Left renal cortex interstitium (tissue), 4 donors: ENCODE measurements around the gene MUC13. TPM values are rescaled to one million over a fixed set of nuclear protein-coding genes. Genes with fewer than 3 reads are reported as not detected.

Experiments
- DNase-seq, 4 donors: peaks; one replicate each; pipeline ENCODE4 v3.0.0-alpha.2; 2013; ENCODE audit warnings: low read depth in 4 of 4, low spot score in 2 of 4, missing footprints in 1 of 4
- polyA plus RNA-seq, 4 donors: library from polyadenylated mRNA; unstranded; fragments of 120-200 nt; gene quantifications; one replicate each; pipeline ENCODE4 v1.2.1, GENCODE V29; 2013; ENCODE audit not compliant: insufficient read length in 4 of 4

MUC13 gene
- polyA plus RNA-seq, 4 donors = 0.16 TPM; not detected in 3

DNA sequence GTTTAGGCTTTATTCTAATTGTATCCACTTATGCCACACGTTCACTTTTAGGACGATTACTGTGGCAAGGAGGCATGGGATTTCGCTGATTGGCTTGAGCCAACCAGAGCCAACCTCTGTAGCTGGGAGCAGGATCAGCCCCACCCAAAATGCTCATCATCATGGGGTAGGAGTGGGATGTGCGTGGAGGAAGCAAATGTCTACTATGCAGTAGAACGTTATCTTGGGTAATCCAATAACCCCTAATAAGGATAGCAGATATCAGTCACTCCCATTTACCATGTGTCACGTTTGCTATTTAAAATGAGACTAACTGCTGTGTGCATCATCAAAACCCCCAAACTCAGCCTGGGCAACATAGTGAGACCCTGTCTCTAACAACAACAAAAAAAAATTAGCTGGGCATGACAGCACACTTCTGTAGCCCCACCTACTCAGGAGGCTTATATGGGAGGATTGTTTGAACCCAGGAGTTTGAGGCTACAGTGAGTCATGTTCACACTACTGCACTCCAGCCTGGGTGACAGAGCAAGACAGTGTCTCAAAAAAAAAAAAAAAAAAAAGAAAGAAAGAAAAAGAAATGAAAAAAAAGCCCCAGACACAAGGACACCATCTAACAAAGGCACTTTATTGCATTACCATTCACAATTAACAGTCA is 29.6 kb downstream of the MUC13 start:
- no peak for DNase-seq

DNA sequence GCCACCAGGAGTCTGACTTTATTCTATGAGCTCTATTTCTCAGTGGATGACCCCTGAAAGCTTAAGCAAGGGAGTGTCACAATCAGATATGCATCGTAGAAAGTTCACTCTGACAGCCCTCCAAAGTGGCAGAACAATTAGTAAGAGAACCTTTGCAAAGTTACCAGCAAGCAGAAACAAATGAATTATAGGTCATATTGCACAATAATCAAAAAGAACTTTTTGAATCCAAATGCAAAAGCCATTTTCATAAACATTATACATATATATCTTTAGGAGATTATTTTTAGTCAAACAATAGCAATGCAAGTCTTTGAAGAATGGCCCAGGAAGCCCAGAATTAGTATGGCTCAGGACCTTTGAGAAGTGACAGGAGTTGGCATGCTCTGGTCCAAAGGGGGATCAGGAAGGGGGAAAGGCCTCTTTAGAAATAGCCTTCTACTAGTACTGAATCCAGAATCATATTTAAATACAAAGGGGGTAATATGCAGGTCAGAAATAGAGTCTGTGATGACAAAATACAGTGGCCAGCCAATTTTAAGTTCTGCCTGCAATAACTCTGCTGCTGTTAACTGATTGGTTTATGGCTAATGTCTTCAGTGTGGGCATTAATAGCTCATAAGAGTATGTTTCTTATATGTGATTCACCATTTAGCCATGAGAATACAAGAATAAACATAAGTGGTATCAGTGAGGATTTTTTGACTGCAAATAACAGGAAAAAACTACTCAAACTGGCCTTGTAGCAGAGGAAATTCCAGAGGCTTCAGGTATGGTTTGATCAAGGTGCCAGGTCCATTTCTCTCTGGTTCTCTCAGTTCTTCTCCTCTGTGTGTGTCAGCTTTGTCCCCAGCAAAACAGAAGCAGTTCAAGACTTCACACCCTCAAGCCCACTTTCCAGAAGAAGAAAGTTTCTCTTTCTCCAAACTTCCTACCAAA is 30.4 kb downstream of the MUC13 start:
- DNase-seq = no peak

DNA sequence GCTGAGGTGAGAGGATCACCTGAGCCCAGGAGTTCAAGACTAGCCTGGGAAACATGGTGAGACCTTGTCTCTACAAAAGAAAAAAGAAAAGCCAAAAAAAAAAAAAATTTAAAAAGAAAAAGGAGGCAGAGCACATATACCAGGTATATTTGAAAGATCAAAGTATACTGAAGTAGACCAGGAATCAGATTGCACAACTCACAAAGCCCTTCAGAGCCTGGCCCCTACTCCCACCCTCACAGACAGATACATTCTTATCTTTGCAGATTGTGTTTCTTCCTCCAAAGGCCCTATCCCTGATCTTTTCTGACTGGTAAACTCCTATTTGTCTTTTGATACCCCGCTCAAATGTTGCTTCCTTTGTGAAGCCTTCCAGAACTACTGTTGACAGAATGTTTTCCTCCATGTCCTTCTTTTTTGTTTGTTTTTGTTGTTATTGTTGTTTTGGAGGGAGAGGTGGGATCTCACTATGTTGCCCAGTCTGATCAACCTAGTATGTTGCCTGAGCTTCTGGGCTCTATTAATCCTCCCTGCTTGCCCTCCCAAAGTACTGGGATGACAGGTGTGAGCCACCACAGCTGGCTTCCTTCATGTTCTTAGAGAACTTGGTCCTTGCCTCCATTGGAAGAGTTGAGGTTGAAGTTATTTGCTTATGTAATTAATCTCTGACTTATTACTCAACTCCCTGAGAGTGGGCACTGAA is 37.6 kb downstream of the MUC13 start:
- DNase-seq = no peak

DNA sequence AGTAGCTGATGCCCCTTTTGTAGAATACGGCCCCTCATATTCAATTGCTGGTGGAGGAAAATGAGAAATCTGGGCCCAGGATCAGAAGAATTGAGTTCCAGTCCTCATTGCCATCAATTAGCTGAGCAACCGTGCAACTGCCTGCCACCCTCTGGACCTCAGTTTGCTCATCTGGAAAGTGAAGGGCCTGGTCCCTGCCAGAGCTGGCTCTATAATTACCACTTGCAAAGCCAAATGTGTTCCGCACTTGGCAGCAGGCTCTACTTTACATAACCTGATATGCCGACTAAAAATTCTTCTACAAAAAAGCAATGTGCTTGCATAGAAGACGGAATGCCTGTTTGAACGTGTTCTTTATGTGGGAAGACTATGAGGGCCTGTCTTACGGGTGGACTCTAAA is 38.8 kb downstream of the MUC13 start:
- DNase-seq = no peak

DNA sequence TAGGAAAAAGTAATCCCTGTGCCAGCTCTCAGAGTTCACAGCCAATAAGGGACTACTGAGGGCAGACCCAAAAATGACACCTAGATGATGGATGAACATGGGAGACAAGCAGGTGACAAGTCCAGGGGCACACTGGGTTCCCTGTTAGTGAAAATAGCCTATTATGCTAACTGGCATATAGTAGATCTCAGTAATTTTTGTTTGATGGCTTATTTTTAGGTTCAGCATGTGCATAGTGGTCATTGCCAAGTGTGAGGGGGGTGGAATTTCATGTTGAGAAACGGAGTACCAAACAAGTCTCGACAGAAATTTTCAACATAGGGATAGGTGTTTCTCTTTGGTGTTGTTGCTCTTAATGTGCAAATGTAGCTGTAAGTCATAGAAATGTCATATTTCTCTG is 41.0 kb downstream of the MUC13 start:
- DNase-seq = no peak

DNA sequence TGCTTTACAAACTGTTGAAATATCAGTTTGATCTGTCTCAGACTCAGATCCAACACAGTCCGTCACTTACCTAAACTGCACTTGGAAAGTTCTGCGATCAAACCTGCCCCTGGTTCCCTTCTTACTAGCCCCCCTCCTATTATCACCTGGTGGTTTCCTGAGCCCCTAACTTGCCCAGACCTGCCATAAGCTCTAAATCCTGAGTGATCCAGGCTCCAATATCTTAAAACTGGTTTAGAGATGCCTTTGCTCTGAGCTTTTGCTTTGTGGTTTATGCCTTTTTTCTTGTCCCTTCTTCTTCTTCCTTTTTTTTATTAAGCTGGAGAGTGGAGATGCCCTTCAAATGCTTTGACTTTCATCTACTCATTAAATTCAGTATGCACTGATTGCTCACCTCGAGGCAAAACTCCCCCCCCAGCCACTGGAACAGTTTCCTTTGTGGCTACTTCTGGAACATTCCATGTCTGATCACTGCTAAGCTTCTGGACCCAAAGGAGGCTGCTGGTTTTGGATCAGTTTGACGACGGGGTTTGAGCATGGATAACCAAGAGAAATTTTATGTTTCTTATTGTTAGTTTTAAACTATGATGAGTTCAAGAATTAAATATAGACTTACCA is 43.9 kb downstream of the MUC13 start:
- no peak for DNase-seq

DNA sequence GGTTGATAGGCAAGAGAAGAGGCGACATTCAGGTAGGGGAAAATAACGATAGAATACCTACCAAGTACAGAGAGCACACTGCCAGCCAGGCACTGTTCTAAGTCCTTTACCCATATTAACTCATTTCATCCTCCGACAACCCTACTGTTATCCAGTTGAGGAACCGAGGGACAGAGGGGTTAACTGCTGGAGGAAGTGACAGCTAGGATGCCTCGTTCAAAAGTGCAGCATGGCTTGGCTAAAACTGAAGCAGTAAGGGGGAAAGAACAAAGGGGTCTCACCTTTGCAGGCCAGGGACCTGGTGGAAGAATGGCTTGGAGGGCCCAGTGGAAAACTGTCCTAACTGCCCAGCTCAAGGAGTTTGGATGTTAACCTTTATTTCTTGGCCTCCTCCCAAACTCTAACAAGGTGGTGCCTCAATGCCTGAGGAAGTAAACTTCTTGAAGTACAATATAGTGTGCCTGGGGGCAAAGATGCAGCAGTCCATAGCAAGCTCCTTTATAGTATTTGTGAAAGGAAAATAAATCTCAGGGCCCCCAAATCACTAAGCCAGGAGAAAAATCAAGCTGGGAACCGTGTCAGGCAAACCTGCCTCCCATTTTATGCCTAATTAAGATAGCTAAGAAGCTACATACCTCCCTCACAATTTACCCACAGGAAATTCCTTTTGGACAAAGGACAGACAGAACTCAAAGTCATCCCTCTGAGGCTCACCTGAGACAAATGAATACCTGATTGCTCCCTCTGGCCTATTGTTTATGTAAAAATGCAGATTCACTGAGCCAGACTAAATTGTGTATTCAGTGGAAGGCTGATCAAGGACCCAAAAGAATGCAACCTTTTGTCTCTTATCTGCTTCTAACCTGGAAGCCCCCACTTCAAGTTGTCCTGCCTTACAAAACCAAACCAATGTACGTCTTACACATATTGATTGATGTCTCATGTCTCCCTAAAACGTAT is 45.8 kb downstream of the MUC13 start:
- no peak for DNase-seq

DNA sequence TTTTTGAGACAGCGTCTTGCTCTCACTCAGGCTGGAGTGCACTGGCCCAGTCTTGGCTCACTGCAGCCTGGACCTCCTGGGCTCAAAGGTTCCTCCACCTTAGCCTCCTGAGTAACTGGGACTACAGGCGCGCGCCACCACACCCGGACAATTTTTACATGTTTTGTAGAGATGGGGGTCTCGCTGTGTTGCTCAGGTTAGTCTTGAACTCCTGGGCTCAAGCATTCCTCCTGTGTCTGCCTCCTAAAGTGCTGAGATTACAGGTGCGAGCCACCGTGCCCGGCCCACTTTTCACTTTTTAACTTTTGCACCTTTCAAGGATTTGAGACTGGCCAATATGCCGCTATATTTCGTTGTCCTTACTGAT is 46.6 kb downstream of the MUC13 start:
- no peak for DNase-seq

DNA sequence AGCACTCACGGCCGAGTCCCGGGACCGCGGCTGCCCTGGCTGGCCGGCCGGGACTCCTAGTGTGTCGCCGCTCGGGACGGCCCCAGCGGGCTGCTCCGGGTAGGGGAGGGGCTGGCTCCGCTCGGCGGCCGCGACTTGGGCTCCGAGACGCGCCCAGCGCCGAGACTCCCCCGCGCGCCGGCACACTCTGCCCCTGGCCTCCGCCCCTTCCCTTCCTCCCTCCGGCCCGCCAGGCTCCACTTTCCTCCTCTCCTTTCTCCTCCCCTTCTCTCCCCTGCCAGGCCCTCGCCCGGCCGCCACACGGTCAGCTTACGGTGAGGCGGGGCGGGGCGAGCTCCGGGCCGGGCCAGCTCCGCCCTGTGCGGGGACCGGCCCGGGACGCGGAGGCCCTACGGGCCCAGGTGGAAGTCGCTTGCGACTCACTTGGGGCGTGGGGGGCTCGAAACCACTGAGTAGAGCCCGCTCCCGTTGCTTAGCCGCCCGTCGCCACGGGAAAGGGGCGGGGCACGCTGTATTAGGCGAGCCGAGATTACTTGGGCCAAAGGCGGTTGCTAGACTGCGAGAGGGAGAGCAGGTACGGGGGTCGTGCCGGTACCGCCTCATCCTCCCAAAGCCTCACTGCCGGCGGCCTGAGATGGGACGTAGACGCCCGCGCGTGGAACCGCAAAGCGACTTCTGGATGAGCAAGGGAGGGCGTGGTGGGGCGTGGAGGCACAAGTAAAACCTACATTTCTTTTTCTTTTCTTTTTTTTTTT is 47.2 kb downstream of the MUC13 start, which contains the start of gene ITGB5:
Gene ITGB5 (minus strand): TSS at position 189 of the 755 bp plus-strand sequence. CDS start 365 bp downstream, outside the sequence.
- DNase-seq = peak in 3 of 4 donors; percentile 59 to 67 (median 63)

DNA sequence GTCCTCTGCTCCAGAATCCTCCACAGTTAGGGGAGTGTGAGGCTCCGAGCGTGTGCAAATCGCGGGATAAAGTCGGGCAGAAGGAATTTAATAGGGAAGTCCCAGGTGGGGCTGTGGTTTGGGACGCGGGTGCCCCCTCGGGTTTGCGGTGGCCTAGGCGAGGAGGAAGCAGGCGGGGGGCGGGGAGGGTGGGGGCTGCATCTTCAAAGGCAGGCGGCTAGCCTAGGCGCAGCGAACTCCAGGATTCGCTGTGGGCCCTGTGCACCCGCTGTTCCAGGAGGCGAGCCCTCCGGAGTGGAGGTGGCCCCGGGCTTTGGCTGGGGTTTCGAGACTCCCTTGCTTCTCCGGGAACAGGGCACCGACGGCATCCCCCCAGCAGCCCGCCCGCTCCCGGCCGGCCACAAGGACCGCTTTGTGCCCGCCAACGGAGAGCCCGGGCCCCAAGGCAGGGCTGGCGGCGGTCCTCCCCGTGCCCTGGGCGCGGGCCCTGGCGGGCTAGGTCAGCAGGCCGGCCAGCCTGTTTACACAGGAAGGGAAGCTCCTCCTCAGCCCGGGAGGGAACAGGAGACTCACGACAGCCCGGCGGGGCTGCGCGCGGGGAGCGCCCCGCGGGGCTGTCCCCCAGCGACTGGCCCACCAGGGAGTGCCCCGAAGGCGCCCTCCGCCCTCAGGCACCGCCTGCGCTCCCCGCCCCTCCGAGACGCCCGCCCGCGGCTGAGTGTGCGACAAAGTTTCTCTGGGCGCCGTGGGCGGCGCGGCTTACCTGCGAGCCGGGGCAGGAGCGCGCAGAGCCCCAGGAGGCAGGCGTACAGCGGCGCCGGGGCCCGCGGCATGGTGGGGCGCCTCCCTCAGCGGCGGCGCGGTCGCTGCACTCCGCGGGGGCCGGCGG is 48.1 kb downstream of the MUC13 start:
- peak in 2 of 4 donors; percentile 15 to 28 for DNase-seq

DNA sequence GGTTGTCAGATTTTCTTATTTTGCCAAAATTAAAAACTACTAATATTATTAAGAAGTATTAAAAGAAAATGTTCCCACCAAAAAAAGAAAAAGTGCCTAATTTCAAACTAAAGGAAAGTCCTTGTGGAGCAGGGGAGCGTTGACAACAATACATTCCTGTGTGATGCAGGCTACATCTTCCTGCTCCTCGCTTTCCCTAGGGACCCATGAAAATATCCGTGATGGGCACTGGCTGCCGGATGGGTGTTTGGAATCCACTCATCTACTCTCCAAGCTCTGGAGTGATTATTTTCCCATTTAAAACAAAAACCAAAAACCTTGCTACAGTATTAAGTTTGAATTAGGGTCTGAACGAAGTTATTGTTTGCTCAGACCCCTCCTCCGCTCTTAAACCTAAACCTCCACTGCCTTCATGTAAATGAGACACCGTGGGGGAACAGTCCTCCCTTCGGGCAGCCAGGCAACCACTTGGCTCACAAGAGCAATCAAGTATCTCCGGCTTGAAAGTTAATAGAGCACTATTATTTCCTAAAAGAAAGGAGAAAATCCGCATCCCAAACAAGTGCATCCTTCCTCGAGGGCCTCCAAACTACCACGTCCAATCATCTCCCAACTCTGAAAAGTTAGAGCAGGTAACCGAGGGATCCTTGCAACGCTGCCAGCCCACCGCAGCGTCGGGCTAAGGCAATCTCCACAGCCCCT is 48.9 kb downstream of the MUC13 start:
- DNase-seq = peak in 2 of 4 donors; percentile 31 to 34

DNA sequence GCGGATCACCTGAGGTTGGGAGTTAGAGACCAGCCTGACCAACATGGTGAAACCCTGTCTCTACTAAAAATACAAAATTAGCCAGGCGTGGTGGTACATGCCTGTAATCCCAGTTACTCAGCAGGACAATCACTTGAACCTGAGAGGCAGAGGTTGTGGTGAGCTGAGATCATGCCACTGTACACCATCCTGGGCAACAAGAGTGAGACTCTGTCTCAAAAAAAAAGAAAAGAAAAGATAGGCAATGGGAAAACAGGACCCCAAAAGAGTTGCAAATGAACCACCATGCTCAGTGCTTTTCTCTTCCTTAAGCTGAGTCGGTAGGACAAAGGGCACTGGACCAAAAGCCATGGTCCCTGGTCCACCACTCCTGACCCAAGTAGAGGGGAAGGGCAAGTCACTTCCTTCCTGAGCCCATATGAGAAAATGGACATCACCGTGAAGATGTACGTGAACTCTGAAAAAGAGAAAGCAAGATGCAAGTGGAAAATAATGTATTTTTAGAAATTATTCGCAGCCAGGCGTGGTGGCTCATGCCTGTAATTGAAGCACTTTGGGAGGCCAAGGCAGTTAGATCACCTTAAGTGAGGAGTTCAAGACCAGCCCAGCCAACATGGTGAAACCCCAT is 50.0 kb downstream of the MUC13 start:
- no peak for DNase-seq

DNA sequence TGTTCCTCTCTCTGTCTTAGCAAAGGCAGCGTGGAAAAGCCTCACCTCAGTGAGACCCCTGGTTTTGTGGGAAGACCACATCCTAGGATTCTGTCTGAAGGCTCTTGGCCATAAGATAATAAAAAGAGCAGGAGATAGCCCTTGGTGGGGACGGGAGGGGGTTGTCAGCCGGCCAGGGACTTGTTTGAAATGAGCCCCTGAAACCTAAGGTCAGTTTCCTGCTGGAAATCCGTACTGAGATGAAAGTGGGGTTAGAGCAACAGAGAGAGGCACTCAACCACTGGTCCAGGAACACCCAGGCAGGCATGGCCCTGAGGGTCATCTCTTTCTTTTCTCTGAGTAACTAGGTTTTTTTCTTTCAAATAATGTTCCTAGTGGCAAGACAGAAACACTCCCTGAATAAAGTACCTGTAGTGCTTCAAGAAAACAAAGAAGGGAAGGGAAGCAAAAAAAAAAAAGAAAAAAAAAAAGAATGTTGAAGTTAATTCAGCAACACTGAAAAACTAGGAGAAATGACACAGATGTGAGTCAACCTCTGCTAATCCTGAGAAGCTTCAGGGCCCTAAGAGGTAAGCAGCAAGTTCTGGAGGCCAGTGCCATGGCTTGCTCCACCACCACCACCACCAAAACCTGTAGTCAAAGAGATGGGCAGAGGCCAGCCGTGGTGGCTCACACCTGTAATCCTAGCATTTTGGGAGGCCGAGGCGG is 50.6 kb downstream of the MUC13 start:
- no peak for DNase-seq

DNA sequence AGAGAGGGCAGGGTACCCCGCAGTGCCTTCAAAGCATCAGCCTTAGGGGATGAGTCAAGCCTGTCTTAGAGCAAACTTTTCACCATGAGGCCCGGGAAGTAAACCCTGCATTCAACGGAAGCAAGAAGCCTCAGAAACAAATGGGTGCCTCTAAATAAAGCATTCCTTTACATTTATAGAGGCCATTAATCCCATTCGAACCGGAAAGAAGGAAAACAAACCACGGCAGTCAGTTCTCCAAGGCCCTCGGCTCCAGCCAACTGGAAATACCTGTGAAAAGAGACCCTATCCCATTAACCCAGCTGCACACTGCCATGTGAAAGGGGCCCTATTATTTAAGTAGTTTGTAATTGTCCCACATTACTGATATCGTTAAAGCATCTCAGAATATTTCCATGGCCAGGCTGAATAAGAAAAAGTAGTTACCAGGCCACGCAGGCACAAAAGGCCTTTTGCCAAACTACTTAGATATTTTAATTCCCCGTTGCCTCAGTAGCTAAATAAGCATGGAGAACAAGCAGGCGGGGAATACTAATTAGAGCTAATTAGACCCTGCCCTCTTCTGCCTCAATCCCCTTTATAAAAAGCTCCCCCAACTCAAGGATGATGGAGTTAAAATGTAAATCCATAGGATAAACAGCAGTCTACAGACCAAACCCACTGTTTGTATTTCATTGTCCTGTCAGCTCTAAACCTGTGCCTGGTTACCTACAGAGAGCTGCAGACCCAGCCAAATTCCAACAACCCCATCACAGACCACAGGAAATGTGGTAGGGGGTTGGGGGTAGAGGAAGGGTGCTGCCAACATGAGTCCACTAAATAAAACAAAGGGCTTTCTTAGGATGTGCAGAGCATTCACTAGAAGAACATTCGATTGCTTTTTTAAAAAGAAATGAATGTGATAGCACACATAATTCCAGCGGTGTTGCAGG is 51.5 kb downstream of the MUC13 start:
- peak in 1 of 4 donors; percentile 19 for DNase-seq
